H1 (cell line): ENCODE data around the gene ZFP57.

Source experiments
- CREB1 ChIP-seq: IDR thresholded peaks from 2 replicates; pipeline ENCODE4 v1.6.1; 2012; ENCODE audit warnings: inconsistent platforms
- EP300 ChIP-seq, 2 experiments: IDR thresholded peaks; 1 replicate in 1 of 2; 2 replicates in 1 of 2; pipeline ENCODE4 v1.6.1; 2011 to 2012; ENCODE audit warnings: low read depth in 2 of 2, low read length in 2 of 2, mild to moderate bottlenecking in 2 of 2, borderline replicate concordance in 1 of 2, inconsistent platforms in 1 of 2, moderate library complexity in 1 of 2
- POLR2A ChIP-seq, 2 experiments: IDR thresholded peaks; 1 replicate in 1 of 2; 2 replicates in 1 of 2; pipeline ENCODE4 v1.6.1; 2011; ENCODE audit warnings: low read depth in 2 of 2, low read length in 2 of 2, mild to moderate bottlenecking in 2 of 2; ENCODE audit errors: control extremely low read depth in 1 of 2
- SP1 ChIP-seq: IDR thresholded peaks from 2 replicates; pipeline ENCODE4 v1.6.1; 2011; ENCODE audit warnings: low read depth, low read length
- SP2 ChIP-seq: IDR thresholded peaks from 2 replicates; pipeline ENCODE4 v1.6.1; 2012; ENCODE audit warnings: mild to moderate bottlenecking, low read length, inconsistent platforms
- TF ChIP-seq, protein P1 (sequence below), 3 experiments: IDR thresholded peaks; 1 replicate in 2 of 3; 2 replicates in 1 of 3; pipeline versions ENCODE4 v1.5.1 to v1.6.1; 2011; ENCODE audit warnings: low read length in 3 of 3, mild to moderate bottlenecking in 3 of 3, inconsistent platforms in 2 of 3, low read depth in 1 of 3, moderate library complexity in 1 of 3; ENCODE audit not compliant: insufficient read depth in 1 of 3; ENCODE audit errors: control extremely low read depth in 1 of 3
- TF ChIP-seq, protein P2 (sequence below): IDR thresholded peaks from 2 replicates; pipeline ENCODE4 v1.6.1; 2012; ENCODE audit warnings: inconsistent platforms

DNA sequence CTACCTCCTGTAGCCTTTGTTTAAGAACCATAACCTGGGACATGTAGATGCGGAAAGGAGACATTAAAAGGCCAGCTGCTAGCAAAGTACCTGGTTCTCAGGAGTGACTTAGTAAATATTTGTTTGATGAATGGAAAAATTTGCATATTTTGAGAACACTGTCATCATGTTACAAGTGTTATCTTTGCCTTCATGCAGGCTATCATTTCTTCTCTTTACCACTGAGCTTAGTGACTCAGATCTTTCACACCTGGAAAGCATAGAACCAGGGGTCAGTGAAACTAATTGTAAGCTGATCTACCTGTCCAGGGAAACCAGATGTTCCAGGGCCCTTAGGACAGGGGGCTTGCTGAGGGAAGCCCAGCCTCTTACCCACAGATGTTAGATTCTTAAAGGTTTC, 5.4 kb downstream of the ZFP57 start:
- TF ChIP-seq, protein P1, sequence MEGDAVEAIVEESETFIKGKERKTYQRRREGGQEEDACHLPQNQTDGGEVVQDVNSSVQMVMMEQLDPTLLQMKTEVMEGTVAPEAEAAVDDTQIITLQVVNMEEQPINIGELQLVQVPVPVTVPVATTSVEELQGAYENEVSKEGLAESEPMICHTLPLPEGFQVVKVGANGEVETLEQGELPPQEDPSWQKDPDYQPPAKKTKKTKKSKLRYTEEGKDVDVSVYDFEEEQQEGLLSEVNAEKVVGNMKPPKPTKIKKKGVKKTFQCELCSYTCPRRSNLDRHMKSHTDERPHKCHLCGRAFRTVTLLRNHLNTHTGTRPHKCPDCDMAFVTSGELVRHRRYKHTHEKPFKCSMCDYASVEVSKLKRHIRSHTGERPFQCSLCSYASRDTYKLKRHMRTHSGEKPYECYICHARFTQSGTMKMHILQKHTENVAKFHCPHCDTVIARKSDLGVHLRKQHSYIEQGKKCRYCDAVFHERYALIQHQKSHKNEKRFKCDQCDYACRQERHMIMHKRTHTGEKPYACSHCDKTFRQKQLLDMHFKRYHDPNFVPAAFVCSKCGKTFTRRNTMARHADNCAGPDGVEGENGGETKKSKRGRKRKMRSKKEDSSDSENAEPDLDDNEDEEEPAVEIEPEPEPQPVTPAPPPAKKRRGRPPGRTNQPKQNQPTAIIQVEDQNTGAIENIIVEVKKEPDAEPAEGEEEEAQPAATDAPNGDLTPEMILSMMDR (IDR thresholded peaks at IDR 0.05; ENCODE audit: control extremely low read depth in 1 of 3, insufficient read depth in 1 of 3, low read depth in 1 of 3, low read length in 3 of 3) = no peak
- TF ChIP-seq CREB1 (no peak), SP2 (no peak), EP300 (IDR thresholded peaks at IDR 0.05; ENCODE audit: borderline replicate concordance in 1 of 2, low read depth in 2 of 2, low read length in 2 of 2) (no peak), POLR2A (IDR thresholded peaks at IDR 0.05; ENCODE audit: control extremely low read depth in 1 of 2, low read depth in 2 of 2, low read length in 2 of 2) (no peak), SP1 (no peak)
- TF ChIP-seq, protein P2, sequence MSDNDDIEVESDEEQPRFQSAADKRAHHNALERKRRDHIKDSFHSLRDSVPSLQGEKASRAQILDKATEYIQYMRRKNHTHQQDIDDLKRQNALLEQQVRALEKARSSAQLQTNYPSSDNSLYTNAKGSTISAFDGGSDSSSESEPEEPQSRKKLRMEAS = no peak
